ENCODE data around the gene TMEM248. TPM values are rescaled to one million over a fixed set of nuclear protein-coding genes. Genes with fewer than 3 reads are reported as not detected.

The TMEM248 gene
- total and polyA plus RNA-seq, 2 of the 13 experiments (the other 11 are each of a cell fraction or from before 2014, with no cell fraction given) = 54.3 to 109 TPM

DNA sequence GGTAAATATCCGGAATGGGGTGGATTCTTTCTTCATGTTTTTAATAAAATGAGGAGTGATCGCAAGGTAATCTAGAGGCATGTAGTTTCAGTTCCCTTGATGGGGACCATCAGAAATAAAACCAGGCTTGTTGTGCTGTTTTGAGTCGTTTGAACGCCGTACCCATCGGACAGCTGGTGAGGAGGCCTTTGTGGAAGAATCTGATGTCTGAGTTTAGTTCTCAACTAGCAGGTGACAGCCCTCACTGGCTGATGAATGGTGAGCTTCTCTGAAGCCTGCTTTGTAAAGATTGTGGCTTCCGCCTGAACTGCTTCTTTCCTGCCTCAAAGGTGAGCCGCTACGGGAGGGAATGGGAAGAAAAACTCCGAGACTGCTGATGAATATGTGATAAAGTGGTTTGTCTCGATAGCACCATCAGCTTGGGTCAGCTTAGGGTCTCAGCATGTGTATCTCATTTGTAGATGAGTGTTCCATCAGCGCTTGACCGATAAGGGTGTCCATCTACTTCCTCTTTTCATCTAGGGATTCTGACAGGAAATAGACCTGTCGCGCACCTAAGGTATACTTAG, 977 bp downstream of the TMEM248 start (continued):
- TF ChIP-seq, protein P1, sequence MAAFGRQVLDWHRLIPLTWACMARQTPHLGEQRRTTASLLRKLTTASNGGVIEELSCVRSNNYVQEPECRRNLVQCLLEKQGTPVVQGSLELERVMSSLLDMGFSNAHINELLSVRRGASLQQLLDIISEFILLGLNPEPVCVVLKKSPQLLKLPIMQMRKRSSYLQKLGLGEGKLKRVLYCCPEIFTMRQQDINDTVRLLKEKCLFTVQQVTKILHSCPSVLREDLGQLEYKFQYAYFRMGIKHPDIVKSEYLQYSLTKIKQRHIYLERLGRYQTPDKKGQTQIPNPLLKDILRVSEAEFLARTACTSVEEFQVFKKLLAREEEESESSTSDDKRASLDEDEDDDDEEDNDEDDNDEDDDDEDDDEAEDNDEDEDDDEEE (CRISPR knock-in tag; IDR thresholded peaks at IDR 0.05) = no peak
- TF ChIP-seq KDM2A (CRISPR knock-in tag; IDR thresholded peaks at IDR 0.05; ENCODE audit: borderline replicate concordance, low read depth) (no peak), MTF2 (CRISPR knock-in tag; IDR thresholded peaks at IDR 0.05; ENCODE audit: borderline replicate concordance) (no peak), IRF2 (CRISPR knock-in tag; IDR thresholded peaks at IDR 0.05) (no peak), THAP11 (CRISPR knock-in tag; IDR thresholded peaks at IDR 0.05) (no peak)

DNA sequence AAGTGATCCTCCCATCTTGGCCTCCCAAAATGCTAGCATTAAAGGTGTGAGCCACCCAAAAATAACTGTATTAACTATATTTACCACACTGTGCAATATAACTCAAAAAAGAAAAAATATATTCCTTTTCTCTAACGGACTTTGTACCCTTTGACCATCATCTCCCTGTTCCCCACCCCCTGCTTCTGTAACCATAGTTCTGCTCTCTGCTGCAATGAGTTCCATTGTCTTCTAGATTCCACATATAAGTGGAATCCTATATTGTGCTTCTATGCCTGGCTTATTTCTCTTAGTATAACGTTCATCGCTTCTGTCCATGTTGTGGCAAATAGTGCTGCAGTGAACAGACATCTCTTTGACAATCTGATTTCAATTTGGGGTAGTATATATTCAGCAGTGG, 4.2 kb downstream of the TMEM248 start:
- ATAC-seq (peak; percentile 14; the same call in 1 of the 3 replicates), DNase-seq (ENCODE audit: low spot score) (peak; percentile 63), FAIRE-seq (no peak)
- no peaks in the 10 kb centered on the region for H3K9me3 ChIP-seq (ENCODE audit: low read length)
- H3K4me1 ChIP-seq (ENCODE audit: insufficient read depth, low read length) = peaks cover 55% of the 10 kb centered on the region
- no peak overlapping the region for H3K9ac ChIP-seq (ENCODE audit: insufficient read depth, low read depth, low read length)
- H3K27ac ChIP-seq (ENCODE audit: extremely low read length, insufficient read depth, low read length) = peak overlapping the region; percentile 49
- no peak overlapping the region for H2AFZ ChIP-seq (ENCODE audit: low read length)
- no peaks in the 10 kb centered on the region; a peak in 1 of 5 replicates for H3K27me3 ChIP-seq (ENCODE audit: control insufficient read depth in 1 of 2, insufficient read depth in 2 of 2, low read length in 2 of 2)
- H4K20me1 ChIP-seq (ENCODE audit: insufficient read depth, low read length) = no peaks in the 10 kb centered on the region
- peaks cover 0 to 7% of the 10 kb centered on the region in 2 experiments; a peak in 4 of 5 replicates for H3K36me3 ChIP-seq (replicated peaks in 1 of 2; ENCODE audit: control insufficient read depth in 1 of 2, insufficient read depth in 2 of 2, low read length in 2 of 2)
- ChIA-PET POLR2A (no interaction called here), CTCF (ENCODE audit: low intra/inter-chr PET ratio, low total read pairs) (no interaction called here)
- no TSS peak for BruUV-seq (replicated peaks)
- H3K4me3 ChIP-seq (replicated peaks in 1 of 3; ENCODE audit: insufficient read depth in 1 of 3, low read depth in 2 of 3, low read length in 3 of 3) = no peak overlapping the region
- peak overlapping the region; percentile 48 for H3K4me2 ChIP-seq (ENCODE audit: low read depth, low read length)
- peaks cover 81% of the 10 kb centered on the region for H3K79me2 ChIP-seq (ENCODE audit: insufficient read depth, low read length)
- in situ Hi-C loops (cut with HindIII; ENCODE audit: extremely low pct_ligation_motif_present, low pct_unique_long_range_greater_than_20kb) = no loop called here
- 42% methylated on average over 3 of the region's 3 CpGs for WGBS (ENCODE audit: low lambda C conversion rate)
- intact Hi-C loops (cut with micrococcal nuclease; ENCODE audit: unreplicated experiment) = no loop called here
- no peak for TF ChIP-seq NCOR1 (IDR thresholded peaks at IDR 0.05; ENCODE audit: borderline replicate concordance, low read length)
- TF ChIP-seq ZBTB3 (CRISPR knock-in tag; IDR thresholded peaks at IDR 0.05; ENCODE audit: borderline replicate concordance, low read depth) = no peak
- no peak for TF ChIP-seq ZEB1 (IDR thresholded peaks at IDR 0.05; ENCODE audit: insufficient replicate concordance, low read depth)
- TF ChIP-seq ZNF589 (CRISPR knock-in tag; conservative IDR thresholded peaks at IDR 0.05) = no peak
- TF ChIP-seq CC2D1A (CRISPR knock-in tag; IDR thresholded peaks at IDR 0.05) = no peak
- TF ChIP-seq HNF4A (CRISPR knock-in tag; IDR thresholded peaks at IDR 0.05) = peak; percentile 54
- no peak for TF ChIP-seq ZNF230 (CRISPR knock-in tag; IDR thresholded peaks at IDR 0.05)
- TF ChIP-seq, protein P2, sequence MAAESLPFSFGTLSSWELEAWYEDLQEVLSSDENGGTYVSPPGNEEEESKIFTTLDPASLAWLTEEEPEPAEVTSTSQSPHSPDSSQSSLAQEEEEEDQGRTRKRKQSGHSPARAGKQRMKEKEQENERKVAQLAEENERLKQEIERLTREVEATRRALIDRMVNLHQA (CRISPR knock-in tag; IDR thresholded peaks at IDR 0.05) = no peak
- no peak for TF ChIP-seq RXRB (CRISPR knock-in tag; IDR thresholded peaks at IDR 0.05; ENCODE audit: borderline replicate concordance)
- 0 out of 2 replicates have a peak, but pooled peaks have one; percentile 27 for TF ChIP-seq GATAD2A (CRISPR knock-in tag; IDR thresholded peaks at IDR 0.05)
- no peak for TF ChIP-seq ELF4 (CRISPR knock-in tag; IDR thresholded peaks at IDR 0.05; ENCODE audit: borderline replicate concordance)
- no peak for TF ChIP-seq HNRNPH1 (optimal IDR thresholded peaks at IDR 0.05; ENCODE audit: low read depth, low read length)
- TF ChIP-seq SOX6 (IDR thresholded peaks at IDR 0.05) = no peak
- TF ChIP-seq SOX6 (CRISPR knock-in tag; IDR thresholded peaks at IDR 0.05) = peak; percentile 43
- TF ChIP-seq ZFAT (CRISPR knock-in tag; conservative IDR thresholded peaks at IDR 0.05) = no peak
- no peak for TF ChIP-seq ZNF777 (CRISPR knock-in tag; IDR thresholded peaks at IDR 0.05)
